ENCODE measurements around the gene PLXNB3. TPM values are rescaled to one million over a fixed set of nuclear protein-coding genes. Genes with fewer than 3 reads are reported as not detected.

Gene PLXNB3
- total and polyA plus RNA-seq, 2 of the 13 experiments (the other 11 are each of a cell fraction or from before 2014, with no cell fraction given): 3.0 to 6.9 TPM

DNA sequence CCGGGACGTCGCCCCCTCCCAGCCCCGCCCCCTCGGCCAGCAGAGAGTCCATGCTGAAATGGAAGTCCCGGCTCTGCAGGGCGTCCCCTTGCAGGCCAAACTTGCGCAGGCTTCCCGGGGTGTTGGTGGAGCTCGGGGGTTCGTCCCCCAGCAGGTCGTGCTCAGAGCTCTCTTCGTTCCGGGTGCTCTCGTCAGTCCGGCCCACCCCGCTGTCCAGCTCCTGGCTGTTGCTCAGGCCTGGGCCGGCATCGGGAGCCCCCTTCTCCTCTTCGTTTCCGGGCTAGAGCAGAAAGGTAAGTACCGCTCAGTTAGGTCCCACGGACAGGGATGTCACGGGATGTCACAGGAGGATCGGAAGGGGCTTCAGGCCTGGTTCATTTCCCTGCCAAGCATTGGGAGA is 40.6 kb downstream of the PLXNB3 start:
- H2AFZ ChIP-seq (ENCODE audit: low read length): no peak overlapping the region
- no CpG with 5 or more reads among the region's 25 CpGs for WGBS (ENCODE audit: low lambda C conversion rate)
- in situ Hi-C loops (cut with HindIII; ENCODE audit: extremely low pct_ligation_motif_present, low pct_unique_long_range_greater_than_20kb) (no loop called here), intact Hi-C loops (cut with micrococcal nuclease; ENCODE audit: unreplicated experiment) (no loop called here)
- no TSS peak for BruUV-seq (replicated peaks)
- H3K36me3 ChIP-seq (replicated peaks in 1 of 2; ENCODE audit: control insufficient read depth in 1 of 2, insufficient read depth in 2 of 2, low read length in 2 of 2): no peaks in the 10 kb centered on the region
- H3K4me2 ChIP-seq (ENCODE audit: low read depth, low read length): no peak overlapping the region
- TF ChIP-seq ZNF260 (CRISPR knock-in tag; IDR thresholded peaks at IDR 0.05; ENCODE audit: borderline replicate concordance, low read depth) (no peak), ZNF205 (CRISPR knock-in tag; IDR thresholded peaks at IDR 0.05) (no peak), CBFB (CRISPR knock-in tag; IDR thresholded peaks at IDR 0.05) (no peak), ZNF577 (CRISPR knock-in tag; IDR thresholded peaks at IDR 0.05; ENCODE audit: borderline replicate concordance, low read depth) (no peak), MED13 (CRISPR knock-in tag; IDR thresholded peaks at IDR 0.05) (no peak), ZBED4 (CRISPR knock-in tag; IDR thresholded peaks at IDR 0.05; ENCODE audit: borderline replicate concordance) (no peak), PAX8 (CRISPR knock-in tag; IDR thresholded peaks at IDR 0.05; ENCODE audit: borderline replicate concordance) (no peak)
- POLR2A ChIA-PET: interaction anchor here (0.8 kb wide), 1 partner anchor 12 kb away, joined by 3 read pairs; no protein-coding TSS in a partner anchor
- H3K27me3 ChIP-seq (ENCODE audit: control insufficient read depth in 1 of 2, insufficient read depth in 2 of 2, low read length in 2 of 2): peaks cover 3 to 27% of the 10 kb centered on the region in 2 experiments; a peak in 3 of 5 replicates
- CTCF ChIA-PET (ENCODE audit: low intra/inter-chr PET ratio, low total read pairs): no interaction called here
- no peak for FAIRE-seq
- no peaks in the 10 kb centered on the region for H3K9me3 ChIP-seq (ENCODE audit: low read length)
- H3K27ac ChIP-seq (ENCODE audit: extremely low read length, insufficient read depth, low read length): no peak overlapping the region
- no peaks in the 10 kb centered on the region for H3K79me2 ChIP-seq (ENCODE audit: insufficient read depth, low read length)
- no peak for DNase-seq (ENCODE audit: low spot score)
- no peak overlapping the region for H3K4me3 ChIP-seq (replicated peaks in 1 of 3; ENCODE audit: insufficient read depth in 1 of 3, low read depth in 2 of 3, low read length in 3 of 3)
- no peaks in the 10 kb centered on the region for H4K20me1 ChIP-seq (ENCODE audit: insufficient read depth, low read length)
- no peak overlapping the region for H3K9ac ChIP-seq (ENCODE audit: insufficient read depth, low read depth, low read length)
- no peaks in the 10 kb centered on the region for H3K4me1 ChIP-seq (ENCODE audit: insufficient read depth, low read length)
- ATAC-seq: no peak

All from HepG2 (cell line).